NT2/D1 (cell line): ENCODE measurements around the gene RPTOR.

ENCODE experiments used
- DNase-seq: peaks from one replicate; pipeline ENCODE4 v3.0.0-alpha.2; 2011; ENCODE audit warnings: low read depth, low spot score
- H3K27me3 ChIP-seq: 2 replicates; pipeline ENCODE4 v1.6.0; 2011; ENCODE audit warnings: mild to moderate bottlenecking; ENCODE audit not compliant: insufficient read length, insufficient read depth
- H3K36me3 ChIP-seq: 2 replicates; pipeline ENCODE4 v1.6.1; 2011; ENCODE audit warnings: mild to moderate bottlenecking, low read length, mixed read lengths; ENCODE audit not compliant: insufficient read depth, insufficient read length
- H3K4me1 ChIP-seq: 2 replicates; pipeline ENCODE4 v1.5.1; 2011; ENCODE audit not compliant: insufficient read depth, insufficient read length
- H3K4me3 ChIP-seq: 2 replicates; pipeline ENCODE4 v1.5.1; 2011; ENCODE audit warnings: low read depth; ENCODE audit not compliant: insufficient read length
- H3K9ac ChIP-seq: 2 replicates; pipeline ENCODE4 v1.6.0; 2011; ENCODE audit warnings: low read depth; ENCODE audit not compliant: insufficient read length
- H3K9me3 ChIP-seq: 2 replicates; pipeline ENCODE4 v1.5.1; 2011; ENCODE audit warnings: mild to moderate bottlenecking, low read length; ENCODE audit not compliant: insufficient read depth
- SUZ12 ChIP-seq: IDR thresholded peaks from 2 replicates; pipeline ENCODE4 v1.6.1; 2011; ENCODE audit not compliant: insufficient read length, insufficient read depth; ENCODE audit errors: extremely low read depth
- YY1 ChIP-seq: IDR thresholded peaks from 2 replicates; pipeline ENCODE4 v1.6.1; 2011; ENCODE audit not compliant: insufficient read length, insufficient read depth
- ZNF274 ChIP-seq: IDR thresholded peaks from 2 replicates; pipeline ENCODE4 v1.6.1; 2011; ENCODE audit warnings: mild to moderate bottlenecking, low read depth, low read length

The RPTOR gene

GRCh38 chr17:80941171-80941570 lies 396.5 kb downstream of the RPTOR start:
- no peak overlapping the region for H3K9ac ChIP-seq
- TF ChIP-seq ZNF274 (no peak), YY1 (no peak), SUZ12 (no peak)
- DNase-seq = no peak
- H3K27me3 ChIP-seq = no peaks in the 10 kb centered on the region
- H3K4me3 ChIP-seq = no peak overlapping the region
- peaks cover 10% of the 10 kb centered on the region for H3K4me1 ChIP-seq
- H3K9me3 ChIP-seq = no peaks in the 10 kb centered on the region
- H3K36me3 ChIP-seq = peaks cover 10% of the 10 kb centered on the region

- H3K27me3 ChIP-seq = no peaks in the 10 kb centered on the region
- peaks cover 17% of the 10 kb centered on the region for H3K36me3 ChIP-seq
- no peak overlapping the region for H3K4me3 ChIP-seq
- TF ChIP-seq YY1 = no peak
- TF ChIP-seq SUZ12 = no peak
- no peak for TF ChIP-seq ZNF274
- H3K4me1 ChIP-seq = peaks cover 10% of the 10 kb centered on the region
- DNase-seq = no peak
- peak overlapping the region; percentile 38 for H3K9ac ChIP-seq
- H3K9me3 ChIP-seq = no peaks in the 10 kb centered on the region; the same call in 1 of the 2 replicates
These were observed 397.2 kb downstream of the RPTOR start for GRCh38 chr17:80941743-80942422.

- TF ChIP-seq SUZ12 = no peak
- TF ChIP-seq YY1 = no peak
- no peak for TF ChIP-seq ZNF274
- Histone ChIP-seq H3K9ac (no peak overlapping the region), H3K4me1 (peaks cover 7% of the 10 kb centered on the region), H3K36me3 (peaks cover 25% of the 10 kb centered on the region), H3K27me3 (no peaks in the 10 kb centered on the region), H3K9me3 (no peaks in the 10 kb centered on the region; the same call in 1 of the 2 replicates), H3K4me3 (no peak overlapping the region)
- no peak for DNase-seq
These were observed 398.0 kb downstream of the RPTOR start for GRCh38 chr17:80942423-80943345.

- H3K9me3 ChIP-seq = no peaks in the 10 kb centered on the region; the same call in 1 of the 2 replicates
- peaks cover 4% of the 10 kb centered on the region for H3K4me1 ChIP-seq
- H3K4me3 ChIP-seq = no peak overlapping the region
- peaks cover 33% of the 10 kb centered on the region for H3K36me3 ChIP-seq
- H3K9ac ChIP-seq = no peak overlapping the region
- no peaks in the 10 kb centered on the region for H3K27me3 ChIP-seq
- DNase-seq = no peak
- TF ChIP-seq ZNF274 (no peak), YY1 (no peak)
These were observed 398.9 kb downstream of the RPTOR start for GRCh38 chr17:80943346-80944145.

GRCh38 chr17:80944326-80944725 lies 399.7 kb downstream of the RPTOR start:
- peaks cover 34% of the 10 kb centered on the region for H3K36me3 ChIP-seq
- no peaks in the 10 kb centered on the region; the same call in 1 of the 2 replicates for H3K9me3 ChIP-seq
- no peak overlapping the region for H3K4me3 ChIP-seq
- no peaks in the 10 kb centered on the region for H3K27me3 ChIP-seq
- no peak for DNase-seq
- TF ChIP-seq YY1 = no peak
- no peak for TF ChIP-seq ZNF274
- TF ChIP-seq SUZ12 = no peak
- peaks cover 4% of the 10 kb centered on the region for H3K4me1 ChIP-seq
- no peak overlapping the region for H3K9ac ChIP-seq

GRCh38 chr17:80945736-80946135 lies 401.1 kb downstream of the RPTOR start:
- no peaks in the 10 kb centered on the region for H3K27me3 ChIP-seq
- no peak for DNase-seq
- no peaks in the 10 kb centered on the region; the same call in 1 of the 2 replicates for H3K9me3 ChIP-seq
- peaks cover 38% of the 10 kb centered on the region for H3K36me3 ChIP-seq
- TF ChIP-seq YY1 = no peak
- no peak for TF ChIP-seq SUZ12
- no peak for TF ChIP-seq ZNF274
- H3K4me1 ChIP-seq = peaks cover 4% of the 10 kb centered on the region
- H3K9ac ChIP-seq = no peak overlapping the region
- H3K4me3 ChIP-seq = no peak overlapping the region
